Naive thymus-derived CD8-positive, alpha-beta T cell (primary cell): ENCODE data around the gene N4BP2L2. TPM values are rescaled to one million over a fixed set of nuclear protein-coding genes. Genes with fewer than 3 reads are reported as not detected.
"Not testable (repeated sequence)": the region's sequence is repeated elsewhere in the genome, so short reads cannot be mapped to it uniquely, and the experiment has no call there.

Experiments
- ATAC-seq, 2 donors: fragments of 150-1000 bp; cut with Tn5 transposase in 1 of 2; sonication (Bioruptor Pico), chemical (Tn5 transposase) in 1 of 2; 1 replicate in 1 of 2; 2 replicates in 1 of 2; pipeline ENCODE4 v1.10.0; 2021; ENCODE audit warnings: mild to moderate bottlenecking in 2 of 2, moderate library complexity in 2 of 2
- POLR2A ChIA-PET: fragments of 350-600 bp; sonication (Branson Sonifier 250); formaldehyde crosslinking; loops from one replicate; lab custom pipeline; 2021; ENCODE audit warnings: antibody characterized with exemption; lab: Charles Lee
- DNase-seq, 10 donors: peaks; one replicate each; pipeline versions ENCODE4 v3.0.0 to v3.0.0-alpha.2; 2020 to 2022
- H3K27ac Mint-ChIP-seq, 10 donors: one replicate each; pipeline ENCODE4 v1.8.0; 2020 to 2022; ENCODE audit warnings: mild to moderate bottlenecking in 10 of 10, mixed read lengths in 10 of 10, moderate library complexity in 4 of 10, inconsistent platforms in 1 of 10
- H3K27me3 Mint-ChIP-seq, 5 donors: one replicate each; pipeline ENCODE4 v1.8.0; 2021 to 2022; ENCODE audit warnings: mixed read lengths in 5 of 5
- H3K36me3 Mint-ChIP-seq, 3 donors: one replicate each; pipeline ENCODE4 v1.8.0; 2020 to 2022; ENCODE audit warnings: mixed read lengths in 3 of 3, mild to moderate bottlenecking in 2 of 3, inconsistent platforms in 1 of 3
- H3K4me1 Mint-ChIP-seq, 4 donors: one replicate each; pipeline ENCODE4 v1.8.0; 2021 to 2022; ENCODE audit warnings: mixed read lengths in 4 of 4
- H3K4me3 Mint-ChIP-seq, 10 donors: one replicate each; pipeline ENCODE4 v1.8.0; 2020 to 2022; ENCODE audit warnings: mild to moderate bottlenecking in 10 of 10, mixed read lengths in 10 of 10, moderate library complexity in 6 of 10, inconsistent platforms in 1 of 10
- H3K9me3 Mint-ChIP-seq, 9 donors: one replicate each; pipeline ENCODE4 v1.8.0; 2020 to 2022; ENCODE audit warnings: mixed read lengths in 9 of 9, mild to moderate bottlenecking in 3 of 9, inconsistent platforms in 1 of 9, moderate library complexity in 1 of 9
- polyA plus RNA-seq, 3 donors: library from polyadenylated mRNA; unstranded; fragments of 300-500 nt; fragmentation: Illumina TruSeq; gene quantifications; one replicate each; pipeline ENCODE4 v1.2.3, GENCODE V29; 2021
- total RNA-seq, 8 experiments: library from RNA in 2 of 8; stranded (reverse) in 2 of 8; gene quantifications; one replicate each; pipeline ENCODE4 v1.2.3 and lab custom pipeline; 2021 to 2026

The N4BP2L2 gene
- total RNA-seq (100 to 1,000 TPM; 332 to 395 TPM), polyA plus RNA-seq (100 to 1,000 TPM; 126 to 186 (median 168) TPM), total RNA-seq (lab: John Stamatoyannopoulos, UW) (155 to 439 (median 302) reads per million in 6 experiments)

DNA sequence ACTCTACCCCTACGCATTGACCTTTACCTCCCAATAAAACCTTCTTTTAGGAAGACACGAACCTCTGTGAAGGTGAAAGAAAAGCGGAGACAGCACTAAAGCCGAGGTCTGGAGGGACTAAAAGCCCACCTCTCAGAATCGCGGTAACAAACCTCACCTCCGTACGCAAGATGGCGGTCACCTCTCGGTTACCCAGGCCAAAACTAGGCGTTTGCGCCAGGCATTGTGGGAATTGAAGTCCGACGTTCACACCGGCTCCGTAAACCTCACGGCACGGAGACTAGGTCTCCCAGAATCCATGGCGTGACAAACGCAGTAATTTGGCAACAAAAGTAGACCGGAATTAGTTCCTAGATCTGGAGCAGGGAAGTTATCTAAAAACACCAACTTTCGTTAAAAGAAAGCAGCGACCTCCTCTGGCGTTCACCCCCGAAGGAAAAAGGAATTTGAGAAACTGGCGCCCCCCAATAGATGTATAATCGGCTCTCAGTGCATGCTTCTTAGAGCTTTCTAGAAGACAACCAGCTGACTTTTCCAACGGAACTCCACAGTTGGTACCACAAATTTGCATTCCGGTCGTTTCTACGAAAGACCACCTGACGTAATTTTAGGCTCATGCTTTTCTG lies at the start of gene N4BP2L2:
Gene N4BP2L2, minus strand, starts transcription at position 175 of the 626 bp plus-strand sequence. CDS start 1,768 bp downstream, outside the sequence.
- Mint-ChIP-seq H3K4me3 (peak within 1 kb of the TSS; percentile 95 to 100 (median 97)), H3K9me3 (peaks cover 0 to 5% (median 0%) of the 10 kb centered on the region in 9 donors), H3K27me3 (peaks cover 0 to 4% (median 0%) of the 10 kb centered on the region in 5 donors), H3K27ac (peak within 1 kb of the TSS; percentile 98 to 100 (median 100)), H3K4me1 (peaks cover 18 to 52% (median 45%) of the 10 kb centered on the region in 4 donors), H3K36me3 (peaks cover 16 to 31% (median 21%) of the 10 kb centered on the region in 3 donors)
- ATAC-seq = peak; percentile 96
- DNase-seq = peak; percentile 70 to 95 (median 90)
- POLR2A ChIA-PET = interaction anchor here (0.6 to 2.4 kb wide), 10 partner anchors 13 to 1279 kb away, joined by 3 to 24 read pairs (median 6); partner anchors contain the start of genes BRCA2, N4BP2L1, PDS5B and RFC3

GRCh38 chr13:32587811-32588170 lies 49.2 kb upstream of the N4BP2L2 start:
- Mint-ChIP-seq H3K27me3 (no peaks in the 10 kb centered on the region), H3K36me3 (no peaks in the 10 kb centered on the region), H3K4me1 (peaks cover 36 to 57% (median 54%) of the 10 kb centered on the region in 4 donors), H3K9me3 (peaks cover 0 to 2% (median 0%) of the 10 kb centered on the region in 9 donors), H3K27ac (peak overlapping the region; percentile 94 to 98 (median 96)), H3K4me3 (peak overlapping the region; percentile 93 to 99 (median 97))
- DNase-seq = peak in 1 of 10 donors; percentile 7
- no peak for ATAC-seq
- POLR2A ChIA-PET = interaction anchor here (1.0 to 1.4 kb wide), 6 partner anchors 49 to 955 kb away, joined by 3 to 7 read pairs (median 6); partner anchors contain the start of gene N4BP2L2

DNA sequence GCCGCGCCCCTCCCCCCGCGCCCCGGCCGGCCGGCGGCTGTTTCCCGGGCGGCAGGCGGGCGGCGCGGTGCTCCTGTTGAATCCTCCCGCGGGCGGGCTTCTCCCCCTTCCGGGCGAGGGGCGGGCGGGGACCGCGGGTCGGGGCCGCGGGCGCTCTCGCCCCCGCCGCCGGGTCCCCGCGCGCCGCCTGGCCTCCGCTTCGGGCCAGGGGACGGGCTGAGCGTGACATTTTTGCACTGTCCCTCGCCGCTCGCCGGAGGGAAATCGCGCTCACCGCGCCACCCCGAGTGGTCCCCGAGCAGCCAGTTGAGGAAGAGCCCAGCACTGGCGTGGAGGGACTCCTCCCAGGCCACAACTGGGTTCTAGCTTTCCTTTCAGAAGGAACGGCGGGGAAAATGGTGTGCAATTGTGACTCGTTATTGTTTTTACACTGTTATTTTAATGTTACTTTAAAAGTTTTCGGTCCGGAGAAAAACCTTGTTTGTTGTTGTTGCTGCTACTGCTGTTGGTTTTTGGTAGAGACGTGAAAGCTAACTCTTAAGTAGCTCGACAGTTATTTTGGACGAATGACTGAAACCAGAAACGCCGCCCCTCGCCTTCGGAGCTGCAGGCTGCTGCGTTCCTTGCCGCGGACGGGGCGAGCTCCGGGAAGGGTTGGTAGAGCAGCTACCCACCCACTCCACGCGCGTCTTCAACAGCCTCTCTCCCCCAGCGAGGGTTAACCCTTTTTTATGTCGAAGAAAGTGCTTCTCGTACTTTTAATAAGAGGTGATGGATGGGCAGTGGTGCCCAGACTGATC lies 48.6 kb upstream of the N4BP2L2 start:
- Mint-ChIP-seq H3K4me3 (peak overlapping the region; percentile 93 to 99 (median 97)), H3K27ac (peak overlapping the region; percentile 94 to 98 (median 96)), H3K36me3 (no peaks in the 10 kb centered on the region), H3K9me3 (peaks cover 0 to 2% (median 0%) of the 10 kb centered on the region in 9 donors), H3K4me1 (peaks cover 31 to 51% (median 49%) of the 10 kb centered on the region in 4 donors), H3K27me3 (no peaks in the 10 kb centered on the region)
- peak; percentile 17 to 33 for ATAC-seq
- POLR2A ChIA-PET = interaction anchor here (1.0 to 1.4 kb wide), 6 partner anchors 49 to 956 kb away, joined by 3 to 7 read pairs (median 6); partner anchors contain the start of gene N4BP2L2
- peak; percentile 29 to 77 (median 52) for DNase-seq

GRCh38 chr13:32586080-32586900 lies 47.7 kb upstream of the N4BP2L2 start, which contains the start of gene PDS5B:
PDS5B (plus strand) TSS chr13:32586452; CDS start chr13:32648773, 62,321 bp downstream.
- peak within 1 kb of the TSS; percentile 93 to 99 (median 97) for H3K4me3 Mint-ChIP-seq
- no peaks in the 10 kb centered on the region for H3K27me3 Mint-ChIP-seq
- DNase-seq (peak; percentile 92 to 99 (median 95)), ATAC-seq (peak; percentile 88 to 91)
- no peaks in the 10 kb centered on the region for H3K36me3 Mint-ChIP-seq
- H3K27ac Mint-ChIP-seq = peak within 1 kb of the TSS; percentile 94 to 98 (median 96)
- POLR2A ChIA-PET = interaction anchor here (0.8 to 1.7 kb wide), 16 partner anchors 48 to 1137 kb away, joined by 3 to 10 read pairs (median 4); partner anchors contain the start of genes BRCA2, N4BP2L1, N4BP2L2 and ZAR1L
- peaks cover 27 to 42% (median 41%) of the 10 kb centered on the region in 4 donors for H3K4me1 Mint-ChIP-seq
- peaks cover 0 to 2% (median 0%) of the 10 kb centered on the region in 9 donors for H3K9me3 Mint-ChIP-seq

GRCh38 chr13:32585550-32586079 lies 47.0 kb upstream of the N4BP2L2 start:
- peak overlapping the region; percentile 81 to 95 (median 90) for H3K4me3 Mint-ChIP-seq
- no peaks in the 10 kb centered on the region for H3K36me3 Mint-ChIP-seq
- H3K27me3 Mint-ChIP-seq = no peaks in the 10 kb centered on the region
- H3K27ac Mint-ChIP-seq = peak overlapping the region; percentile 83 to 95 (median 92)
- POLR2A ChIA-PET = interaction anchor here (0.8 to 1.7 kb wide), 14 partner anchors 47 to 1138 kb away, joined by 3 to 10 read pairs (median 4); partner anchors contain the start of genes BRCA2, N4BP2L1, N4BP2L2 and ZAR1L
- H3K4me1 Mint-ChIP-seq = peaks cover 26 to 41% (median 39%) of the 10 kb centered on the region in 4 donors
- peaks cover 0 to 2% (median 0%) of the 10 kb centered on the region in 9 donors for H3K9me3 Mint-ChIP-seq
- peak in 2 of 10 donors; percentile 9 to 13 for DNase-seq
- no peak for ATAC-seq

- Mint-ChIP-seq H3K4me1 (peaks cover 10 to 17% (median 15%) of the 10 kb centered on the region in 4 donors), H3K36me3 (peaks cover 0 to 4% (median 0%) of the 10 kb centered on the region in 3 donors), H3K27ac (no peak overlapping the region), H3K9me3 (peaks cover 0 to 9% (median 0%) of the 10 kb centered on the region in 9 donors), H3K27me3 (no peaks in the 10 kb centered on the region), H3K4me3 (no peak overlapping the region)
- ATAC-seq = no peak
- DNase-seq = no peak
- POLR2A ChIA-PET = no interaction called here
These were observed 44.4 kb upstream of the N4BP2L2 start for GRCh38 chr13:32582991-32583390.

- DNase-seq = no peak
- POLR2A ChIA-PET = no interaction called here
- H3K4me1 Mint-ChIP-seq = peaks cover 5 to 10% (median 8%) of the 10 kb centered on the region in 4 donors
- peaks cover 0 to 14% (median 3%) of the 10 kb centered on the region in 9 donors for H3K9me3 Mint-ChIP-seq
- ATAC-seq = no peak
- H3K27me3 Mint-ChIP-seq = no peaks in the 10 kb centered on the region
- H3K27ac Mint-ChIP-seq = no peak overlapping the region
- peaks cover 0 to 8% (median 3%) of the 10 kb centered on the region in 3 donors for H3K36me3 Mint-ChIP-seq
- H3K4me3 Mint-ChIP-seq = no peak overlapping the region
These were observed 43.7 kb upstream of the N4BP2L2 start for GRCh38 chr13:32582281-32582680.

DNA sequence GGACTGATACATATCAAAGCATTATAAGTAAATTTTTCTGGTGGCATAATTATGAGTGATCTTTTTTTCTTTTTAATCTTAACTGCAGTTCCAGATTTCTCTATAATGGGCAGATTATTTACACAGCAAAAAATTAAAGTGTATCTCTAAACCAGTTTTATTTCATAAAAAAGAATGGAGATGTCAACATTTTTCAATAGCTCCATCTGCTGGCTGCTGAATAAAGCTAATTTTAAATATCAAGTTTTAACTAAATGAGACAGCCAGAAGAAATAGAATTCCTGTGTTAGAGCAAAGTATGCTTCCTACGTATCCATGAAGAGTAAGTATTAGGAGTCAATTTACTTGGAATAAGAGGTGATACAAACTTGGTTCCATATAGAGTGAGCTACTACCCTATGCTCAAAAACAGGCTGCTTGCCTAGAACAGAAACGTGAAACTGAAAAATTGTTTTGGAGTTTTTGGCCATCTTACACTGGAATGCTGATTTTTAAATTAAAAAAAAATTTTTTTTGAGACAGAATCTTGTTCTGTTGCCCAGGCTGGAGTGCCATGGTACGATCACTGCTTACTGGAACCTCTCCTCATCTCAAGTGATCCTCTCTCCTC lies 42.7 kb upstream of the N4BP2L2 start:
- peaks cover 5 to 10% (median 8%) of the 10 kb centered on the region in 4 donors for H3K4me1 Mint-ChIP-seq
- H3K27me3 Mint-ChIP-seq = no peaks in the 10 kb centered on the region
- H3K36me3 Mint-ChIP-seq = peaks cover 0 to 13% (median 9%) of the 10 kb centered on the region in 3 donors
- POLR2A ChIA-PET = interaction anchor here (1.7 kb wide), 1 partner anchor 43 kb away, joined by 4 read pairs; the partner anchor contains the start of gene N4BP2L2
- no peak overlapping the region for H3K27ac Mint-ChIP-seq
- ATAC-seq (no peak), DNase-seq (peak in 3 of 10 donors; percentile 27 to 34 (median 31))
- H3K9me3 Mint-ChIP-seq = peaks cover 4 to 22% (median 10%) of the 10 kb centered on the region in 9 donors
- no peak overlapping the region for H3K4me3 Mint-ChIP-seq

DNA sequence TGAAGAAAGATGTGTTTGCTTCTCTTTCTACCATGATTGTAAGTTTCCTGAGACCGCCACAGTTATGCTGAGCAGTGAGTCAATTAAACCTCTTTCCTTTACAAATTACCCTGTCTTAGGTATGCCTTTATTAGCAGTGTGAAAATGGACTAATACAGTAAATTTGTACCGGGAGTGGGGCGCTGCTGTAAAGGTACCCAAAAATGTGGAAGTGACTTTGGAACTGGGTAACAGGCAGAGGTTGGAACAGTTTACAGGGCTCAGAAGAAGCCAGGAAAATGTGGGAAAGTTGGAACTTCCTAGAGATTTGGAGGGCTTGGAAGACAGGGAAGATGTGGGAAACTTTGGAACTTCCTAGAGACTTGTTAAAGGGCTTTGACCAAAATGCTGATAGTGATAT lies 38.4 kb upstream of the N4BP2L2 start:
- POLR2A ChIA-PET = no interaction called here
- Mint-ChIP-seq H3K4me1 (no peaks in the 10 kb centered on the region), H3K27me3 (no peaks in the 10 kb centered on the region), H3K9me3 (peaks cover 4 to 22% (median 11%) of the 10 kb centered on the region in 9 donors), H3K36me3 (peaks cover 0 to 13% (median 9%) of the 10 kb centered on the region in 3 donors), H3K27ac (no peak overlapping the region), H3K4me3 (no peak overlapping the region)
- no peak for ATAC-seq
- DNase-seq = no peak

- H3K9me3 Mint-ChIP-seq = peaks cover 4 to 22% (median 11%) of the 10 kb centered on the region in 9 donors
- H3K27me3 Mint-ChIP-seq, POLR2A ChIA-PET, H3K4me3 Mint-ChIP-seq, ATAC-seq, H3K4me1 Mint-ChIP-seq, DNase-seq, H3K27ac Mint-ChIP-seq: not testable (repeated sequence)
- H3K36me3 Mint-ChIP-seq = peaks cover 0 to 13% (median 9%) of the 10 kb centered on the region in 3 donors
These were observed 37.1 kb upstream of the N4BP2L2 start for GRCh38 chr13:32575687-32576086.

- POLR2A ChIA-PET, ATAC-seq, H3K27ac Mint-ChIP-seq, DNase-seq, H3K4me3 Mint-ChIP-seq, H3K27me3 Mint-ChIP-seq, H3K4me1 Mint-ChIP-seq: not testable (repeated sequence)
- H3K9me3 Mint-ChIP-seq = peaks cover 0 to 30% (median 17%) of the 10 kb centered on the region in 9 donors
- peaks cover 0 to 25% (median 18%) of the 10 kb centered on the region in 3 donors for H3K36me3 Mint-ChIP-seq
These were observed 22.2 kb upstream of the N4BP2L2 start for GRCh38 chr13:32560842-32561241.
